ENCODE results near the gene EXOC1.

The EXOC1 gene

DNA sequence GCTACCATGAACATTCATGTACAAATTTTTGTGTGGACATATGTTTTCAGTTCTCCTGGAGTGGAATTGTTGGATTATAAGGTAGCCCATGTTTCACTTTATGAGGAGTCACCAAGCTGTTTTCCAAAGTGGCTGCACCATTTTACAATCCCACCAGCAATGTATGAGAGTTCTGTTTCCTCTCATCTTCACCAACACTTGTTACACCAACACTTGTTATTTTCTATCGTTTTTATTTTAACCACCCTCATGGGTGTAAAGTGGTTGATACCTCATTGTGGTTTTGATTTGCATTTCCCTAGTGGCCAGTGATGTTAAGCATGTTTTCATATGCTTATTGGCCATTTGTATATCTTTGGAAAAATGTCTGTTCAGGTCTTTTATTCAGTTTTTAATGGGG lies 4.1 kb downstream of the EXOC1 start:
- DNase-seq (ENCODE audit: low spot score): no peak

DNA sequence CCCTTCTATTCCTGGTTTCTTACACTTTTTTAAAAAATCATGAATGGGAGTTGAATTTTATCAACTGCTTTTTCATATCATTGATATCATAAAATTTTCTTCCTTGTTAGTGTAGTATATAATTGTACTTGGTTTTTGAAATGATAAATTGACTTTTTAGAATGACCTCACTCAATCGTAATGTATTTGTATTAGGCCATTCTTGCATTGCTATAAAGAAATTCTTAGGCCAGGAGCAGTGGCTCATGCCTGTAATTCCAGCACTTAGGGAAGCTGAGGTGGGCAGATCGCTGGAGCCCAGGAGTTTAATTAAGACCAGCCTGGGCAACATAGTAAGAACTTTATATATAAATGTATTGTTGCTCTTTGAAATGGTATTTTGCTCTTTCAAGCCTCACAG lies 6.3 kb downstream of the EXOC1 start:
- no peak for DNase-seq (ENCODE audit: low spot score)

DNA sequence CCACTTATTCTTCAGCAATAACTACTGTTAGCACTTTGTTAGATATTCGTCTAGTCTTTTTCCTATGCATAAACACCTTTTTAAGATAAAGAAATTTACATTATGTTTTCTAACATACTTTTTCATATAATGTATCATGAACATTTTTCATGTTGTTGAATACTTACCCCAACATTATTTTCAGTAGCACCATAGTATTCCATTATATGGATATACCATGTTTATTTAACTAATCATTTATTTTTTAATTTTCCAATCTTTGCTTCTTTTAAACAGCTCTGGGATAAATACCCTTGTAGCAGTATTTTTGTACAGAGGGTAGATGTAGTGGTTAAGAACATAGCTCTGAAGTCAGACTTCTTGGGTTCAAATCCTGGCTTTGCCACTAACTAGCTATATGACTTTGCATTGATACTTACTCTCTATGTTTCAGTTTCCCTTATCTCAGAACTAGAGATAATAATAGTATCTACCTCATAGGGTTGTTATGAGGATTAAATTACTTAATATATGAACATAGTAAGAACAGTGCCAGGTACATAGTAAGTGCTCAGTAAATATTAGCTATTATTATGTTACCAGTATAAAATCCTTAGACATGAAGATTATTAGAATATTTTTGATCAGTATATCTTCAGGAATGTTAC lies 11.3 kb downstream of the EXOC1 start:
- no peak for DNase-seq (ENCODE audit: low spot score)

DNA sequence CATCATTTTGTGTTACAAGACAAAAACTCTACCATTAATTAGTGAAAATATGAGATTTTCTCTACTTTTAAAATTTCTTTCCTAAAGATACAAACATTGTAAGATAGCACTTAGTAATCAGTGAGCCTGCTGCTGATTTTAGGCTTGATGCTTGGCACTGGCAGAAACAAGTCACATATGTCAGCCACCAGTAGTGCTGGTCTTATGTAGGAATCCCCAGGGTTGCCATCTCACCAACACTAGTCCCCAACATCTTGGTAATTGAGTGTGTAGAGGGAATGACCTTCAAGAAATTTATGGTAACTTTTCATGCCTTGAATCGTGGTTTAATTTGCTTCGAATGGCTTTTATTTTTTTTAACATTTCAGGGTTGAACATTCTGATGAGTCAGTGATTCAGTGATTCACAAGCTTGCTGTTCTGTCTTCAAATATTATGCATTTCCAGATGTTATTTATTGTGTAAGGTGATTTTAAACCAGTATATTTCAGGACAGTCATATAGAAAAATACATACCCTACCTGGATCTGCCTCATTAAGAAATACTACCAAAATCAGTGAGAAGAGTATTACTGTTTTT lies 11.9 kb downstream of the EXOC1 start:
- no peak for DNase-seq (ENCODE audit: low spot score)

DNA sequence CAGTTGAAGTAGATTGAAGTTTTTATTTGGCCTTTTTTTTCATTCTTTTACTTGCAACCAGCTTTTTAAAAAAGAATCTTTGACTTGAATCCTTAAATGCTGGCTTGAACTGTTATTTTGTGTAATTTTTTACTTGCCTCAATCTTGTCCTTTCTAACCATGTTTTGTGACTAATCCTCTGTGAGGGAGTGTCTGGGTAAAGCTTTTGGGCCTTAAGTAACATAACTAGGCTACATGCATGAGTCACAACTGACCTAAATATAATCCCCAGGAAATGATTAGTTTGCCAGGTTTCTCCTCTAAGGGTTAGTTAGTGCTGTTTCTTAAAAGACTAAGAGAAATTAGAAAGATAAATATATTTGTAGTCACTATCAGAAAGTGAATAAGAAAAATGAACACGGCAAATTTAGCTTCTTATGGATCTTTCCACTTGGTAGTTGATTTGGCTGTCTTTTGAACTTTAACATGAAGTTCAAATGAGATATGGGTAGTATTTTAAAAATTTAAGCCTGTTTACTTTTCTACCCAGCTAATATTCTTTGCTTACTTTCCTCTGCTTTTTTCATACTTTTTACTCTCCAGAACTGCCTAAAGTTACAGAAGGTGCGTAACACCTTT lies 13.0 kb downstream of the EXOC1 start:
- peak; percentile 5 for DNase-seq (ENCODE audit: low spot score)

DNA sequence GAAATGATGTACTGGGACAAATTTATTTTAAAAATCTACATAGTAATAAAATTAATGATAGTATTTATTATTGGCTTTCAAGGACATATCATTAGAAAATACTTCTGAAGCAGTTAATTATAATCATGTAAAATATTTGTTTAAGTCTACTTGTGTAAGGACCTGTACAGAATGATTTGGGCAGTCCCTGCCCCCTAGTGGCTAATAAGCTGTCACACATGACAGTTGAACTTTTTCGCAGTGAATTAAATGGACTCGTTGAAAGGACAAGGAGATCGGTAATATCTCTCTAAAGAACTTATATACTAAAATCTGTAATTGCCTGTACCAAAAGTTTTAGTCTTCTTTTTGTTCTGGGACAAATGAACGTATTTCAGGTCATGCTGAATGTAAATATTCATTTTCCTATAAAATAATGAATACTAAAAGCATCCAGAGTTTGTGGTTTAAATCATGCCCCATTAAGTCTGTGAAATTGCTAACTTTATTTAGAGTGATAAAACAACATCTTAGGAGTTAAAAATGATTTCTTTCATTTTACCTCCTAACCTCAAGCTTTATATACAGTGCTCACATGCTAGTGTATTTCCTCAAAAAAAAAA lies 13.6 kb downstream of the EXOC1 start:
- peak; percentile 67 for DNase-seq (ENCODE audit: low spot score)

DNA sequence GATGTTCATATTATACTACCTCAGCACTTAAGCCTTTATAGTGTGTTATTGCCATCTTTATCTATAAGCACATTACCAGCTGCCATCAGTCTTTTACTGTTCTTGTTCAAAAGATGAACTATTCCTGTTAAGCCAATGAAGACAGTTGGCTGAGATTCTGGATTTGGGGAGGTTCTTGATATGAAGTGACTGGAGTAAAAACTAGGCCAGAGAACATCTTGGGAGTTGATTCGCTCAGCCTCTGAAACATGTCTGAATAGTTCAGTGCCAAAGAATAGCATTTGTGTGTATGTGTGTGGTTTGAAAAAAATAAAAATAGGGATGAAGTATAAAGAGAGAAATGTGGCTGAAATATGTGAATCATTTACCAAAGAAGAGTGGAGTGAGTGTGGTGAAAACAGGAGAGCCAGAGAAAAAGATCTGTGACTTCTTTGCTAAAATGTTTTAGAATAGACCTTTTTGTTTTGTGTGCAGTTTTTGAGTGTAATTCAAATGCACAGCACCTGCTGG lies 15.2 kb downstream of the EXOC1 start:
- DNase-seq (ENCODE audit: low spot score): no peak

DNA sequence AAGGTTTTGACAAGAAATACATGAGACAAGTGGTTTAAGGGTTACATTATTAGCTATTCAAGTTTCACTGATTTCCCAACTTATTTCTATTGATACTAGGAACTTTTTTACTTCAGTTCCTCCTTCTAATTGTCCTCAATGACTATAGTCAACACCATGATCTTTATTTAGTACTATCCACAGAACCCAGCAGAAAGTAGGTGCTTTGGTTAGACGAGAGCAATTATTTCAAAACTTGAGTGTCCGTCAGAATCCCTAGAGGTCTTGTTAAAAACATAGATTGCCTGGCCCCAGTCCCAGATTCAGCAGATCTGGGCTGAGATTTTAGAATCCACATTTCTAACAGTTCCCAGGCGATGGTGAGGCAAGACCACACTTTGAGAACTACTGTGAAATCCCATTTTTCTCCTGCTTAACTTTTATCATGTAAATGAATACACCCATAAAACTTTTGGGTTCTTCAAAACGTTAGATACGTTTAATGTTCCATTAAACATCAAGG lies 17.9 kb downstream of the EXOC1 start:
- DNase-seq (ENCODE audit: low spot score): no peak

DNA sequence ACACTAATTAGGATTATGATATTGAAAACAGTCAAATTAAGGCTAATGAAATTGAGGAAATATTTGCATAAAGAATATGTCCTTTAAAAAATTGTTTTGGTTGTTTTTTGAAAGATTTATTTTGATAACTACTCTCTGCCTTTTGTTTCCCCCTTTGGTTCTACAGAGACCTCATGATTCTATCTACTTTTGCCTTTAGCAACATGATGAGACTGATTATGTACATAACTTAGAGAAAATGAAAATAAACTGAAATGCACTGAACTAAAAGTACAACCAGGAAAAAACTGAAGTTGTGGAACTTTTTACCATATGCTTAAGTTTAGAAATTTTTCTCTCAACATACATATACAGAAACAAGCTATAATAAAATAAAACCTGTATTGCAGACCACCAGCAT lies 21.4 kb downstream of the EXOC1 start:
- DNase-seq (ENCODE audit: low spot score): no peak

DNA sequence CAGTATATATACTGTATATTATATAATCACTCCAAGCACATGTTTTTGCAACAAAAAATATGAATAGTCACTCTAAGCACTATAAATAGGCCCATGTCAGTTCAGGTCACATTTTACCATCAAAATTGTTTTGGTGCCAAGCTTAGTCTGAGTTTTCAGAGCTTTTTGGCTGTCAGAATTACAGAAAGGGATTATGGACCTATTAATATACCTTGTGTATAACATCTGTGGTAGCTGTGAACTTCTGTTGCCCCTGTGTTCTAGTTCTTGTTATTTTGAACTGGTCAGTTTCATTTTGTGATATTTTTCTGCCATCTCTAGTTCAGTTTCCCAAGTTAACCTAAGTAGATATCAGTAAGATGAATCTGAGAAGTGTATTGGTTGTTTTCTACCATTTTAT lies 22.9 kb downstream of the EXOC1 start:
- DNase-seq (ENCODE audit: low spot score): no peak

DNA sequence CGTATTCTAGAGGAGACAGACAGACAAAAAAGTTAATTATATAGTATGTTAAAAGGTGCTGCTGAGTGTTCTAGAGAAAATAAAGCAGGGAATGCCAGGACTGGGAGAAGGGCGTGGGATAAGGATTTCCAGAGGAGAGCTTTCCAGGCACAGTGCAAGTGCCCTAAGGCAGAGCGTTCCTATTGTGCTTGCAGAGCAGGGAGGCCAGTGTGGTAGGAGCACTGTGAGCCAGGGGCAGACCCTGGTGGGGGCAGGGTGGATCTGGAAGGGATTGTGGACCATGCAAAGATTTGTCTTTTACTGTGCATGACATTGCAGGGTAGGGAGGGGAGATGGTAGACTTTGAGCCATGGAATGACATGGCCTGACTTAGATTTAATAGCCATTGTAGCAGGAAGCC lies 25.8 kb downstream of the EXOC1 start:
- DNase-seq (ENCODE audit: low spot score): no peak

DNA sequence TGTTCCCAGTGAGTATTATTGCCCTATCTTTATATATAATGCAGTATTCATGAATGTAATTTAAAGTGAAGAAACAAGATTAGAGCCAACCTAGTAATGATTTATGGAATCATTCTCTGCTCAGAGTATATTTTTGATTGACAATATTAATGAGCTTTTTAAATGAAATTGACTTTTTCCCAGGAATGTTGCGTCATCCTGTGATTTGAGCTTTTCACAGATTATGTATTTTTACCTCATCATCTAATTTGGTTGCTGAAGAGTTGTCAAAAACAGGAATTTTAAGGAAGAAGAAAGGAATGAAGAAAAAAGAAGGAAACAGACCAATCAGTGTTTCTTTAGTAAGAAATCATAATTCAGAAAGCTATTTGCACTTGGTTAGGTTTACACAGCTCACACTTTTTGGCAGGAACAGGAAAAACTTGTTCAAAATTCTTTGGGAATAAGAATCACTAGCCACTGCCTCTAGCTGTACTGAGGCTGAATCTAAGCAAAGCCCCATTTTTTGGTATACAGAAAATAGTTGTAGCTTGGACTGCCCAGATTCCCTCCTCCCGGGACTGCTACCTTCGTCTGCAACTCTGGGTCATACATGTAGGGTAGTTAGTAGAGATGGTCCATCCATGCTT lies 27.3 kb downstream of the EXOC1 start:
- DNase-seq (ENCODE audit: low spot score): no peak

DNA sequence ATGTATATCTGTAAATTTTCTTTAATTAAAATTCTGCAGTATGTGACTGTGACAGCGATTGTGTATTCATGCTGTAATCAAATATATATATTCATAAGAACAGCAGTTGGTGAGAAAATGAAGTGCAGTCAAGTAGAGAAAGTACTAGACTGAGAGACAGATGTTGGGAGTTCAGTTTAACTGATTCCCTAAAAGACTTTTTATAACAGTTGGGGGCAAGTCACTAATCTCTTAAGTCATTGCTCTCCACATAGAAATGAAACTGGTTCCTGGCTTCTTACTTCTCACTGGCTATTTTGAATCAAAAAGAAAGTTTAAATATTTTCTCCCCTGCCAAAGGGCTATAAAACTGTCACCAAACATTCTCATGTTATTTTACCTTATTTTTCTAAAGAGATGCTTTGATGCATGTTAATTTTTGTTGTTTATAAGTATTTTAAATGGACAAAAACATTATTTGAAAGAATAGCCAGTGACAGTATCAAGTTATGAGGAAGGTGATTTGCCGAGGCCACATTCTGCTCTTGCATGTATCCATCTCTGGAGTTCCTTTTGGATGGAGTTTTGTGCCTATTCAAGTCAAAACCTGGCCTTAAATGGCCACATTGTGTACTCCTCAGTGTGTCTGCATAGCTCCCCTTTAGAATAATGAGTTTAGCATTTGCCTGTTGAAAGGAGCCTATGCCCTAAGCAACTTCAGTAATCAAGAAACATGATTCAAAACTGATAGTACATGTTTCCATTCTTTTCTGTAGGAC lies 30.8 kb downstream of the EXOC1 start:
- no peak for DNase-seq (ENCODE audit: low spot score)

DNA sequence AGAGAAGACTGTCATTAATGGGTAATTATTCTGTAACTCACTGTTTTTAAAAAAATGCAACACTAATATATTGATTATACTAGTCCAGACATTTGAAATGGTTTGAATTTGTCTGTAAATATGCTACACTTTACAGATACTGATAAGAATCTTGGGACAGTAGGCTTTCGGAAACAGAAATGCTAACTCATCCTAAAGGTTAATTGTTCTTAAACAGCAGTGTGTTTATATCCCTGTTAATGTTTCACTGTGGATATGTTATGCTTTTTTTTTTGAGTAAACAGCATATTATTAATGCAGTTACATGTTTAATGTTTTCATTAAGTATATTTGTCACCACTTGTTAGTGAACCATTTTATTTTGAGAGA lies 31.4 kb downstream of the EXOC1 start:
- DNase-seq (ENCODE audit: low spot score): no peak

DNA sequence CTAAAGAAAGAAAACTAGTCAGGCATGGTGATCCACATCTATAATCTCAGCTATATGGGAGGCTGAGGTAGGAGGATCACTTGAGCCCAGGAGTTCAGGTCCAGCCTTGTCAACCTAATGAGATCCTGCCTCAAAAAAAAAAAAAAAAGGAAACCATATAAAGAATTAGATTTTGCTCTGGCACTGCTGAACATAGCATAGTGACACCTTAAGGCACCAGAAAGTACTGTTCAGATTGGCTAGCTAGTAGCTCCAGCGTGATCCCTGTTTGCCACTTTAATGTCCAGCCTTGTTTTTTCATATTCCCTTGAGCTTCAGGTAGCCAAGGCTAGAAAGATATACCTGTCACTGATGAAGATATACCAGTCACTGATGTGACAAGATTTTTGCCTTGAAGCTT lies 34.1 kb downstream of the EXOC1 start:
- DNase-seq (ENCODE audit: low spot score): no peak

DNA sequence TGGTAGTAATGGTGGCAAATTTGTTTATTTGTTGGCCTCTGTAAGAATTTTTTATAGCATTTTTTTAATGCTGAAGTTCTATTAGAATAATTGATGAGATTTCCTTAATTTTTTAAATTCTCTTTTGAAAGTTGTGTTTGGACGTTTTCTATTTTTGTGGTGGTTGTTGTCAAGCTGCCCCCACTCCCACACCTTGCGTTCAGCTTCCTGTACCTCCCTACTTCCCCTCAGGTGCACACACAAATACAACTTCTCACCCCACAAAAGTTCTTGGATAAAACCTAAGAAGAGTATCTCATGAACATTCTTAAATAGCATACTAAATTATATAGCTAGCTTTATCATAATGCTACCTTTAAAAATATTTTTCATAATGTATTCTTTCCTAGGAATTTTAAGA lies 38.7 kb downstream of the EXOC1 start:
- no peak for DNase-seq (ENCODE audit: low spot score)

DNA sequence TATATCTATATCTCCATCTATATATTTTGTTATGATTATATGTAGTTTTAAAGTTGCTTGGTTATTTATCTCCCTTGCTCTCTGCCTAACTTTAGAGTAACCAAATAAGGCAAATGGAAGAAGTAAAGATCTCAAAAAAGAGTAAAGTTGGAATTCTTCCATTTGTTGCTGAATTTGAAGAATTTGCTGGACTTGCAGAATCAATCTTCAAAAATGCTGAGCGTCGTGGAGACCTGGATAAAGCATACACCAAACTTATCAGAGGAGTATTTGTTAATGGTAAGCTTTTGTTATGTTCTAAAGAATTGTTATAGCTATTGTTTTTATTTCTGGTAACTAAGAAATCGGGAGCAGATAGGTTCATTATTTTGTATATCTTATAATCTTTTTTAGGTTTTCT lies 43.2 kb downstream of the EXOC1 start:
- DNase-seq (ENCODE audit: low spot score): no peak

DNA sequence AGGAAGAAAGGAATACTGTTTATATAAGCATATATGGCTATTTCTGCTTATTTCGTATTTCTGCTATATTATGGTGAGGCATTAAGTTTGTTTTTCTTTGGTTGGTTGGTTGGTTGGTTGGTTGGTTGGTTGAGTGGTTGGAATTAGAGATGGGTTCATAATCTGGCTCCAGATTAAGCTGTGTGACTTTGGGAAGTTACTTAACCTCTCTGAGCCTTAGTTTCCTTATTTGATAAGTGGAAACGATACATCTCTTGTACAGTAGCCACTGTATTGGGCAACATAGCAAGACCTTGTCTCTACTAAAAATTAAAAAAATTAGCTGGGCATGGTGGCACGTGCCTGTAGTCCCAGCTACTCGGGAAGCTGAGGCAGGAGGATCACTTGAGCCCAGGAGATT lies 49.2 kb downstream of the EXOC1 start:
- no peak for DNase-seq (ENCODE audit: low spot score)

DNA sequence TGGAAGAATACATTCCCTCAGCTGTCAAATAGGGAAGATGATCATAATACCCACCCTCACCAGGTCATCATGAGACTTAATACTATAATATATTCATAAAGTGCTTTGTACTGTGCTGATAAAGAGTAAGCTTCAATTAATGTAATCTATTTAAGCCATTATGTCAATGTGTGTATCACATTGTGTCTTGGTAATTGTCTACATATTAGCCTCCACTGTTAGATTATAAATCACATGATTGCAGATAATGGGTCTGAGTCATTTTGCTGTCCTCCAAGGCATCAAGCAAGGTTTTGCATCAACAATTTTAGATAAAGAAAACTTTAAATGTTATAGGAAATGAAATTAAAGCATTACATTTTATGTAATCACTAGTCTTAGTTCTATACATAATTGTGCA lies 50.1 kb downstream of the EXOC1 start:
- DNase-seq (ENCODE audit: low spot score): no peak

DNA sequence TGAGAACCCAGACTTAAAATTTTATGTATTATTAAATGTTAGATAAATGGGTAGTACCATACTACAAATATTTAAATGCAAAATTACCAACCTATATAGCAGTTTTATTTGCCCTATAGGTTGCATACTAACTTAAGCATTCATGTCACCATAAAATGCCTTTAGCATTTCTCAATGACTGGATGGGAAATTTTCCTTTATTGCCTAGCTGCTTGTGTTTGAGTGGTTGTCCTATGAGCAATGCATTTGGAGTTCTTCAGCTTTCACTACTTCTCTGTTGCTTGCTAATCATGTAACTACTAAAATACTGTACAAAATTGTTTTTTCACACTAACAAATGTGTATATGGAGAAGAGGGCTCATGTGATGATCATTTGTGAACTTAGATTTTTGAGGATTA lies 51.1 kb downstream of the EXOC1 start:
- DNase-seq (ENCODE audit: low spot score): no peak

DNA sequence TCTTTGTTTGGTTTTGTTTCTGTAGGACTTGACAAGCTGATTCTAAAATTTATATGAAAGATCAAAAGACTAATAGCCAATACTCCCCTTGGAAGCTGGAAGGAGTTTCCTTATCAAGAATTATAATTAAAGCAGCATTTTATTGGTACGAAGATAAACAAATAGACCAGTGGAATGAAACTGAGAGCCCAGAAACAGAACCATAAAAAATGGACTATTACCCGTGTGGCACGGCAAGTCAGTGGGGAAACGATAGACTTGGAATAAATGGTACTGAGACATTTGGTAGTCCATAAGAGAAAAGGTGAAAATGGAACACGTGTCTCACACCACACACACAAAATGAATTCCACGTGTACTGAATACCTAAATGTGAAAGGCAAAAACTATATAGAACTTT lies 52.9 kb downstream of the EXOC1 start:
- DNase-seq (ENCODE audit: low spot score): no peak

DNA sequence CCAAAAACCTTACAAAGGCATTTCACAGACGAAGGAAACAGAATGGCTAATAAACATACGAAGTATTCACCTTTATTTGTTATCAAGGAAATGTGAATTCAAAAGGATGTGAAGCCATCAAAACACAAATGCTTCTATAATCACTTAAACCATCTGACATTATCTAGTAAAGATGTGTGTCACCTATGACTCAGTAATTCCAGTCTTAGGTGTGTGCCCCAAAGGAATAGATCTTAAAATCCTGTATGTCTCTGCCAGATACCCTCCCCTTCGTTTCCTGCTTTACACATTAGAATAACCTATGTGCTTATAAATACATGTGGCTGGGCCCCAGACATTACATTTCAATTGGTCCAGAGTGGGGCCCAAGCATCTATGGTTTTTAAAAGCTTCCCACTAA lies 53.5 kb downstream of the EXOC1 start:
- DNase-seq (ENCODE audit: low spot score): no peak
